CD4-positive, alpha-beta T cell treated with Interleukin-1 beta for 1 hour (primary cell): ENCODE measurements around the gene ADCY10.
"Not testable (repeated sequence)": the region's sequence is repeated elsewhere in the genome, so short reads cannot be mapped to it uniquely, and the experiment has no call there.

Source experiments
- DNase-seq, 2 donors: peaks; one replicate each; pipeline ENCODE4 v3.0.0-alpha.2; 2020 to 2022

ADCY10 gene

GRCh38 chr1:167927046-167927754 lies 13.3 kb upstream of the ADCY10 start:
- DNase-seq, result no peak

GRCh38 chr1:167926486-167926997 lies 12.6 kb upstream of the ADCY10 start:
- DNase-seq, result no peak

GRCh38 chr1:167924543-167925231 lies 10.8 kb upstream of the ADCY10 start:
- no peak for DNase-seq

- no peak for DNase-seq
Measured at GRCh38 chr1:167924102-167924501, 10.2 kb upstream of the ADCY10 start.

GRCh38 chr1:167923324-167924056 lies 9.6 kb upstream of the ADCY10 start:
- no peak for DNase-seq

GRCh38 chr1:167922611-167923074 lies 8.7 kb upstream of the ADCY10 start:
- DNase-seq, result no peak

- no peak for DNase-seq
Measured at GRCh38 chr1:167922023-167922422, 8.1 kb upstream of the ADCY10 start.

GRCh38 chr1:167916766-167917511 lies 3.0 kb upstream of the ADCY10 start:
- no peak for DNase-seq

- DNase-seq, result no peak
Measured at GRCh38 chr1:167915569-167915968, 1.6 kb upstream of the ADCY10 start.

- DNase-seq, result no peak
Measured at GRCh38 chr1:167912294-167912693, 1.6 kb downstream of the ADCY10 start.

GRCh38 chr1:167911413-167911812 lies 2.5 kb downstream of the ADCY10 start:
- no peak for DNase-seq

- DNase-seq, result no peak
Measured at GRCh38 chr1:167910530-167910929, 3.4 kb downstream of the ADCY10 start.

- DNase-seq, result no peak
Measured at GRCh38 chr1:167909691-167910180, 4.2 kb downstream of the ADCY10 start.

GRCh38 chr1:167905671-167906070 lies 8.3 kb downstream of the ADCY10 start:
- DNase-seq, result no peak

GRCh38 chr1:167905182-167905581 lies 8.8 kb downstream of the ADCY10 start:
- DNase-seq, result no peak

- DNase-seq, result no peak
Measured at GRCh38 chr1:167904652-167905130, 9.2 kb downstream of the ADCY10 start.

GRCh38 chr1:167900907-167901306 lies 13.0 kb downstream of the ADCY10 start:
- no peak for DNase-seq

- DNase-seq, result no peak
Measured at GRCh38 chr1:167899253-167899681, 14.7 kb downstream of the ADCY10 start.

- DNase-seq, result no peak
Measured at GRCh38 chr1:167898578-167899222, 15.2 kb downstream of the ADCY10 start.

GRCh38 chr1:167893798-167894197 lies 20.1 kb downstream of the ADCY10 start:
- no peak for DNase-seq

- no peak for DNase-seq
Measured at GRCh38 chr1:167890400-167890799, 23.5 kb downstream of the ADCY10 start.

GRCh38 chr1:167887187-167887586 lies 26.7 kb downstream of the ADCY10 start:
- not testable (repeated sequence) for DNase-seq
